A673 (cell line): ENCODE measurements around the gene ULK1.

ENCODE experiments used
- EZH2 ChIP-seq: fragments of 200-600 bp; sonication (generic); IDR thresholded peaks from 2 replicates; pipeline ENCODE4 v1.6.1; 2017; ENCODE audit warnings: borderline replicate concordance, low read depth, mild to moderate bottlenecking, mixed read lengths, antibody characterized with exemption, low read length; ENCODE audit not compliant: poor library complexity, severe bottlenecking
- TF ChIP-seq, protein P1 (sequence below): fragments of 300-800, 200-600 bp; sonication (generic); conservative IDR thresholded peaks from 2 replicates; pipeline ENCODE4 v1.5.1; 2017; ENCODE audit warnings: low read depth, mild to moderate bottlenecking, antibody characterized with exemption, low read length, moderate library complexity, mixed read lengths

DNA sequence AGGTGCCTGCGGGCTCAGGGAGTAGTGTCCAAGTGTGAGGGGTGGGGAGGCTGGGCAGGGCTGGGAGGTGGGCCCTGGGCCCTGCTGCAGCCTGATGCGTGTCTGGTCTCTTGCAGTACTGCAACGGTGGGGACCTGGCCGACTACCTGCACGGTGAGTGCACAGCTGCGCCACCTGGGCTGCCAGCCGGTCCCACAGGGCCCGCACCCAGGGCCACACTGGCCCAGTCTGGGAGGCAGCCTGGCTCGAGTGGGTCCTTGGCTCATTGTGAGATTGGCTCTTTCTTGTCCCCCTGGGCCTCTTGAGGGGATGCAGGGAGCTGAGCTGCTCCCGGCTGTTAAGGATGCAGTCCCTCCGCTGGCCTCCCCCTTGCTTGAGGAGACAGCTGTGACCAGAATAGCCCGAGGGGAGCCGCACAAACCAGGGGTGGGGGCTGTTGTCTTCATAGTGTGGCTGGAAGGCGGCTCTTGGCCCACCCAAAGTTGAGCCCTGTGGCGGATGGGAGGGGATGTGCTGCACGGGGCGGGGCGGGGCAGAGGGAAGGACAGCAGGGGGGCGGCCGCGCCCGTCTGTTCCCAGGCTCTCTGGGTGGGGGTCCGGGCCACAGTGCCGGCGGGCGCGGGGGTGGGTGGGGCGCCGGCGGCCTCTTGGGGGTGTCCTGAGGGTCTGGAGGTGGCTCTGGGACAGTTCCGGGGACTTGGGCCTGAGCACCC, 13.1 kb downstream of the ULK1 start:
- no peak for TF ChIP-seq EZH2
- TF ChIP-seq, protein P1, sequence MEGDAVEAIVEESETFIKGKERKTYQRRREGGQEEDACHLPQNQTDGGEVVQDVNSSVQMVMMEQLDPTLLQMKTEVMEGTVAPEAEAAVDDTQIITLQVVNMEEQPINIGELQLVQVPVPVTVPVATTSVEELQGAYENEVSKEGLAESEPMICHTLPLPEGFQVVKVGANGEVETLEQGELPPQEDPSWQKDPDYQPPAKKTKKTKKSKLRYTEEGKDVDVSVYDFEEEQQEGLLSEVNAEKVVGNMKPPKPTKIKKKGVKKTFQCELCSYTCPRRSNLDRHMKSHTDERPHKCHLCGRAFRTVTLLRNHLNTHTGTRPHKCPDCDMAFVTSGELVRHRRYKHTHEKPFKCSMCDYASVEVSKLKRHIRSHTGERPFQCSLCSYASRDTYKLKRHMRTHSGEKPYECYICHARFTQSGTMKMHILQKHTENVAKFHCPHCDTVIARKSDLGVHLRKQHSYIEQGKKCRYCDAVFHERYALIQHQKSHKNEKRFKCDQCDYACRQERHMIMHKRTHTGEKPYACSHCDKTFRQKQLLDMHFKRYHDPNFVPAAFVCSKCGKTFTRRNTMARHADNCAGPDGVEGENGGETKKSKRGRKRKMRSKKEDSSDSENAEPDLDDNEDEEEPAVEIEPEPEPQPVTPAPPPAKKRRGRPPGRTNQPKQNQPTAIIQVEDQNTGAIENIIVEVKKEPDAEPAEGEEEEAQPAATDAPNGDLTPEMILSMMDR = no peak
